ENCODE data around the gene OPCML.

Gene OPCML

GRCh38 chr11:133284156-133284555, 248.1 kb downstream of the OPCML start:
- no peaks in the 10 kb centered on the region for H3K4me1 ChIP-seq (ENCODE audit: control insufficient read depth in 1 of 2, insufficient read depth in 2 of 2, low read length in 2 of 2)
- no peaks in the 10 kb centered on the region for H3K27me3 ChIP-seq (ENCODE audit: control insufficient read depth in 1 of 2, insufficient read depth in 2 of 2, low read length in 2 of 2)
- H3K9ac ChIP-seq (ENCODE audit: low read depth in 1 of 2, low read length in 2 of 2), result no peak overlapping the region
- H3K4me3 ChIP-seq (ENCODE audit: low read depth in 1 of 2, low read length in 2 of 2), result no peak overlapping the region
- no peaks in the 10 kb centered on the region for H3K9me3 ChIP-seq (ENCODE audit: control insufficient read depth in 1 of 2, low read length in 2 of 2)
- H3K27ac ChIP-seq (ENCODE audit: low read depth, low read length), result no peak overlapping the region
- H3K36me3 ChIP-seq (ENCODE audit: control insufficient read depth in 1 of 2, insufficient read depth in 2 of 2, low read length in 2 of 2), result no peaks in the 10 kb centered on the region

GRCh38 chr11:133277886-133278285, 254.4 kb downstream of the OPCML start:
- H3K4me3 ChIP-seq (ENCODE audit: low read depth in 1 of 2, low read length in 2 of 2), result no peak overlapping the region
- no peaks in the 10 kb centered on the region for H3K36me3 ChIP-seq (ENCODE audit: control insufficient read depth in 1 of 2, insufficient read depth in 2 of 2, low read length in 2 of 2)
- H3K4me1 ChIP-seq (ENCODE audit: control insufficient read depth in 1 of 2, insufficient read depth in 2 of 2, low read length in 2 of 2), result no peaks in the 10 kb centered on the region
- H3K9me3 ChIP-seq (ENCODE audit: control insufficient read depth in 1 of 2, low read length in 2 of 2), result no peaks in the 10 kb centered on the region
- H3K27ac ChIP-seq (ENCODE audit: low read depth, low read length), result no peak overlapping the region
- no peaks in the 10 kb centered on the region for H3K27me3 ChIP-seq (ENCODE audit: control insufficient read depth in 1 of 2, insufficient read depth in 2 of 2, low read length in 2 of 2)
- no peak overlapping the region for H3K9ac ChIP-seq (ENCODE audit: low read depth in 1 of 2, low read length in 2 of 2)

- Histone ChIP-seq H3K27me3 (ENCODE audit: control insufficient read depth in 1 of 2, insufficient read depth in 2 of 2, low read length in 2 of 2) (no peaks in the 10 kb centered on the region), H3K36me3 (ENCODE audit: control insufficient read depth in 1 of 2, insufficient read depth in 2 of 2, low read length in 2 of 2) (no peaks in the 10 kb centered on the region), H3K27ac (ENCODE audit: low read depth, low read length) (no peak overlapping the region)
Measured at GRCh38 chr11:133271871-133272776, 260.2 kb downstream of the OPCML start.

GRCh38 chr11:133271206-133271605, 261.1 kb downstream of the OPCML start:
- Histone ChIP-seq H3K4me1 (ENCODE audit: control insufficient read depth in 1 of 2, insufficient read depth in 2 of 2, low read length in 2 of 2) (no peaks in the 10 kb centered on the region), H3K36me3 (ENCODE audit: control insufficient read depth in 1 of 2, insufficient read depth in 2 of 2, low read length in 2 of 2) (no peaks in the 10 kb centered on the region)

More at GRCh38 chr11:133271871-133272776, 260.2 kb downstream of the OPCML start:
- Histone ChIP-seq H3K9me3 (ENCODE audit: control insufficient read depth in 1 of 2, low read length in 2 of 2) (no peaks in the 10 kb centered on the region), H3K4me3 (ENCODE audit: low read depth in 1 of 2, low read length in 2 of 2) (no peak overlapping the region), H3K9ac (ENCODE audit: low read depth in 1 of 2, low read length in 2 of 2) (no peak overlapping the region), H3K4me1 (ENCODE audit: control insufficient read depth in 1 of 2, insufficient read depth in 2 of 2, low read length in 2 of 2) (no peaks in the 10 kb centered on the region)

GRCh38 chr11:133269267-133269666, 263.0 kb downstream of the OPCML start:
- Histone ChIP-seq H3K27ac (ENCODE audit: low read depth, low read length) (no peak overlapping the region), H3K4me1 (ENCODE audit: control insufficient read depth in 1 of 2, insufficient read depth in 2 of 2, low read length in 2 of 2) (no peaks in the 10 kb centered on the region), H3K36me3 (ENCODE audit: control insufficient read depth in 1 of 2, insufficient read depth in 2 of 2, low read length in 2 of 2) (no peaks in the 10 kb centered on the region), H3K4me3 (ENCODE audit: low read depth in 1 of 2, low read length in 2 of 2) (no peak overlapping the region), H3K9me3 (ENCODE audit: control insufficient read depth in 1 of 2, low read length in 2 of 2) (no peaks in the 10 kb centered on the region), H3K27me3 (ENCODE audit: control insufficient read depth in 1 of 2, insufficient read depth in 2 of 2, low read length in 2 of 2) (no peaks in the 10 kb centered on the region), H3K9ac (ENCODE audit: low read depth in 1 of 2, low read length in 2 of 2) (no peak overlapping the region)

More at GRCh38 chr11:133271206-133271605, 261.1 kb downstream of the OPCML start:
- no peaks in the 10 kb centered on the region for H3K9me3 ChIP-seq (ENCODE audit: control insufficient read depth in 1 of 2, low read length in 2 of 2)
- no peak overlapping the region for H3K9ac ChIP-seq (ENCODE audit: low read depth in 1 of 2, low read length in 2 of 2)
- H3K27me3 ChIP-seq (ENCODE audit: control insufficient read depth in 1 of 2, insufficient read depth in 2 of 2, low read length in 2 of 2), result no peaks in the 10 kb centered on the region
- no peak overlapping the region for H3K27ac ChIP-seq (ENCODE audit: low read depth, low read length)
- H3K4me3 ChIP-seq (ENCODE audit: low read depth in 1 of 2, low read length in 2 of 2), result no peak overlapping the region

GRCh38 chr11:133266986-133267385, 265.3 kb downstream of the OPCML start:
- H3K27ac ChIP-seq (ENCODE audit: low read depth, low read length), result no peak overlapping the region
- H3K4me1 ChIP-seq (ENCODE audit: control insufficient read depth in 1 of 2, insufficient read depth in 2 of 2, low read length in 2 of 2), result no peaks in the 10 kb centered on the region
- no peak overlapping the region for H3K9ac ChIP-seq (ENCODE audit: low read depth in 1 of 2, low read length in 2 of 2)
- H3K9me3 ChIP-seq (ENCODE audit: control insufficient read depth in 1 of 2, low read length in 2 of 2), result no peaks in the 10 kb centered on the region
- H3K4me3 ChIP-seq (ENCODE audit: low read depth in 1 of 2, low read length in 2 of 2), result no peak overlapping the region
- no peaks in the 10 kb centered on the region for H3K27me3 ChIP-seq (ENCODE audit: control insufficient read depth in 1 of 2, insufficient read depth in 2 of 2, low read length in 2 of 2)
- H3K36me3 ChIP-seq (ENCODE audit: control insufficient read depth in 1 of 2, insufficient read depth in 2 of 2, low read length in 2 of 2), result no peaks in the 10 kb centered on the region

- Histone ChIP-seq H3K27me3 (ENCODE audit: control insufficient read depth in 1 of 2, insufficient read depth in 2 of 2, low read length in 2 of 2) (no peaks in the 10 kb centered on the region), H3K27ac (ENCODE audit: low read depth, low read length) (no peak overlapping the region), H3K9me3 (ENCODE audit: control insufficient read depth in 1 of 2, low read length in 2 of 2) (no peaks in the 10 kb centered on the region), H3K36me3 (ENCODE audit: control insufficient read depth in 1 of 2, insufficient read depth in 2 of 2, low read length in 2 of 2) (no peaks in the 10 kb centered on the region), H3K4me1 (ENCODE audit: control insufficient read depth in 1 of 2, insufficient read depth in 2 of 2, low read length in 2 of 2) (no peaks in the 10 kb centered on the region), H3K9ac (ENCODE audit: low read depth in 1 of 2, low read length in 2 of 2) (no peak overlapping the region), H3K4me3 (ENCODE audit: low read depth in 1 of 2, low read length in 2 of 2) (no peak overlapping the region)
Measured at GRCh38 chr11:133265530-133266035, 266.7 kb downstream of the OPCML start.

- H3K36me3 ChIP-seq (ENCODE audit: control insufficient read depth in 1 of 2, insufficient read depth in 2 of 2, low read length in 2 of 2), result no peaks in the 10 kb centered on the region
- no peaks in the 10 kb centered on the region for H3K4me1 ChIP-seq (ENCODE audit: control insufficient read depth in 1 of 2, insufficient read depth in 2 of 2, low read length in 2 of 2)
- no peak overlapping the region for H3K9ac ChIP-seq (ENCODE audit: low read depth in 1 of 2, low read length in 2 of 2)
- H3K4me3 ChIP-seq (ENCODE audit: low read depth in 1 of 2, low read length in 2 of 2), result no peak overlapping the region
- no peaks in the 10 kb centered on the region for H3K9me3 ChIP-seq (ENCODE audit: control insufficient read depth in 1 of 2, low read length in 2 of 2)
- no peaks in the 10 kb centered on the region for H3K27me3 ChIP-seq (ENCODE audit: control insufficient read depth in 1 of 2, insufficient read depth in 2 of 2, low read length in 2 of 2)
- H3K27ac ChIP-seq (ENCODE audit: low read depth, low read length), result no peak overlapping the region
Measured at GRCh38 chr11:133263332-133263731, 269.0 kb downstream of the OPCML start.

- Histone ChIP-seq H3K36me3 (ENCODE audit: control insufficient read depth in 1 of 2, insufficient read depth in 2 of 2, low read length in 2 of 2) (no peaks in the 10 kb centered on the region), H3K9ac (ENCODE audit: low read depth in 1 of 2, low read length in 2 of 2) (no peak overlapping the region), H3K4me1 (ENCODE audit: control insufficient read depth in 1 of 2, insufficient read depth in 2 of 2, low read length in 2 of 2) (no peaks in the 10 kb centered on the region), H3K27ac (ENCODE audit: low read depth, low read length) (no peak overlapping the region), H3K4me3 (ENCODE audit: low read depth in 1 of 2, low read length in 2 of 2) (no peak overlapping the region), H3K9me3 (ENCODE audit: control insufficient read depth in 1 of 2, low read length in 2 of 2) (no peaks in the 10 kb centered on the region), H3K27me3 (ENCODE audit: control insufficient read depth in 1 of 2, insufficient read depth in 2 of 2, low read length in 2 of 2) (no peaks in the 10 kb centered on the region)
Measured at GRCh38 chr11:133258751-133259150, 273.6 kb downstream of the OPCML start.

- H3K27me3 ChIP-seq (ENCODE audit: control insufficient read depth in 1 of 2, insufficient read depth in 2 of 2, low read length in 2 of 2), result no peaks in the 10 kb centered on the region
- H3K27ac ChIP-seq (ENCODE audit: low read depth, low read length), result no peak overlapping the region
- no peak overlapping the region for H3K9ac ChIP-seq (ENCODE audit: low read depth in 1 of 2, low read length in 2 of 2)
- no peaks in the 10 kb centered on the region for H3K4me1 ChIP-seq (ENCODE audit: control insufficient read depth in 1 of 2, insufficient read depth in 2 of 2, low read length in 2 of 2)
- no peaks in the 10 kb centered on the region for H3K9me3 ChIP-seq (ENCODE audit: control insufficient read depth in 1 of 2, low read length in 2 of 2)
- H3K4me3 ChIP-seq (ENCODE audit: low read depth in 1 of 2, low read length in 2 of 2), result no peak overlapping the region
- no peaks in the 10 kb centered on the region for H3K36me3 ChIP-seq (ENCODE audit: control insufficient read depth in 1 of 2, insufficient read depth in 2 of 2, low read length in 2 of 2)
Measured at GRCh38 chr11:133254601-133255000, 277.7 kb downstream of the OPCML start.
